Adrenal gland (tissue), 12 donors: Measurements from ENCODE around the gene EXOC6B. TPM values are rescaled to one million over a fixed set of nuclear protein-coding genes. Genes with fewer than 3 reads are reported as not detected.

ENCODE experiments used
- DNase-seq, 7 donors: peaks; one replicate each; pipeline ENCODE4 v3.0.0-alpha.2; 2019 to 2020
- H3K27ac ChIP-seq, 5 donors: fragments of 200-600 bp; sonication (generic) in 4 of 5; 1 replicate in 3 of 5; 2 replicates in 2 of 5; pipeline versions ENCODE4 v1.5.1 to v1.8.0; 2016 to 2020; ENCODE audit warnings: mild to moderate bottlenecking in 1 of 5
- H3K27me3 ChIP-seq: fragments of 200-600 bp; 2 replicates; pipeline ENCODE4 v1.8.0; 2021
- H3K36me3 ChIP-seq, 2 donors: fragments of 200-600 bp; replicated peaks in 1 of 2; 1 replicate in 1 of 2; 2 replicates in 1 of 2; pipeline versions ENCODE4 v1.5.1 to v1.8.0; 2018 to 2022
- H3K4me1 ChIP-seq, 2 donors: fragments of 200-600 bp; replicated peaks in 1 of 2; 1 replicate in 1 of 2; 2 replicates in 1 of 2; pipeline versions ENCODE4 v1.5.1 to v1.8.0; 2018 to 2021
- H3K4me3 ChIP-seq, 4 donors: fragments of 200-600 bp; sonication (generic) in 3 of 4; one replicate each; pipeline ENCODE4 v1.5.1; 2016 to 2018
- H3K9me3 ChIP-seq, 3 donors: fragments of 200-600 bp; sonication (generic) in 1 of 3; replicated peaks in 1 of 3; 1 replicate in 2 of 3; 2 replicates in 1 of 3; pipeline versions ENCODE4 v1.5.1 to v1.8.0; 2016 to 2021
- POLR2A ChIP-seq, 2 donors: fragments of 450-650 bp; IDR thresholded peaks; one replicate each; pipeline ENCODE4 v1.6.1; 2017; ENCODE audit warnings: antibody characterized with exemption in 2 of 2, mild to moderate bottlenecking in 2 of 2, moderate library complexity in 1 of 2
- WGBS, 4 donors: extraction: QIAGEN DNeasy Blood & Tissue Kit in 2 of 4; methylation state at CpG; one replicate each; pipeline versions ENCODE4 v1.1.5 to v1.1.7; 2013 to 2017; 5-methylcytosine and 5-hydroxymethylcytosine counted together
- intact Hi-C, 2 donors: fragments of 100-400 bp; cut with DNase I; formaldehyde crosslinking; loops; one replicate each; pipeline versions ENCODE4 v1.14.1 to v1.15.0; 2022 to 2023
- polyA plus RNA-seq, 3 donors: library from polyadenylated mRNA; stranded (reverse); fragments of 200-250 nt in 2 of 3; fragments of 350-450 nt in 1 of 3; fragmentation: Illumina TruSeq in 1 of 3; extraction: RNeasy Lipid Tissue Mini Kit (QIAGEN cat#74804) in 1 of 3; gene quantifications; one replicate each; pipeline ENCODE4 v1.2.3, GENCODE V29; 2013 to 2014
- total RNA-seq, 9 donors: library from RNA; depleted of rRNA in 4 of 9; stranded (reverse); fragments of >200 nt in 4 of 9; fragments of 120-200 nt in 1 of 9; fragmentation: NEBNext Ultra II Directional in 1 of 9; extraction: Animal tissue kit (Norgen Biotek cat#: 25700) in 1 of 9; gene quantifications; one replicate each; pipeline versions ENCODE4 v1.1.0 to v1.2.4, GENCODE V29; 2013 to 2023
- TF ChIP-seq, protein P1 (sequence below), 6 experiments: fragments of 450-650 bp in 4 of 6; fragments of 200-600 bp in 2 of 6; sonication (generic) in 1 of 6; IDR thresholded peaks; 1 replicate in 5 of 6; 2 replicates in 1 of 6; pipeline versions ENCODE4 v1.5.1 to v1.8.0; 2016 to 2021; ENCODE audit warnings: antibody characterized with exemption in 6 of 6, mild to moderate bottlenecking in 2 of 6, moderate library complexity in 1 of 6
- donor health status: healthy with polysubstance abuse.
- donor health status: Bipolar disorder and iron deficiency.
- donor health status: DM: yes; HTN: yes; CAD: no.
- donor health status: DM: no; HTN: no; CAD: no.
- donor health status: DM: no; HTN: no; CAD: no.
- donor health status: DM: yes; HTN: yes; CAD: no.

The EXOC6B gene
- total and polyA plus RNA-seq, 12 donors, result 6.0 to 92.6 (median 50.6) TPM

DNA sequence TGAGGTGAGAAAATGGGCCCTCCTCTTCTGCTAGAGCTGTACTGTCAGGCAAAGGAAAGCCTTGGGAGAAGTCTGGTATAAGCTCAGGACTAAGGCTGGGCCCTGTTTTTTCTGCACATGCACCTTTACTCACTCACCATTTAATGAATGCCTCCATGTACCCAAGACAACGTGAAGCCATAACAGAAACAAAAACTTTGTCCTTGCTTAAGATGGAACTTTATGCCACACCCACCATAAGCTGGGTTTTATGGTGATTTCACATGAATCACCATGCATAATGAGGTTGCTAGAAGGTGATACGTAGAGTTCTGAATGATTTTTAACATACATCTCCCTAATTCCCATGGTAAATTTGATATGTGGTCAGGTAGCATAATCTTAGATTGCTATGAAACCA lies 614.5 kb downstream of the EXOC6B start:
- Histone ChIP-seq H3K4me1 (no peaks in the 10 kb centered on the region), H3K27ac (no peak overlapping the region), H3K9me3 (no peaks in the 10 kb centered on the region), H3K27me3 (no peaks in the 10 kb centered on the region), H3K4me3 (no peak overlapping the region), H3K36me3 (no peaks in the 10 kb centered on the region)
- intact Hi-C loops, result no loop called here
- TF ChIP-seq POLR2A (IDR thresholded peaks at IDR 0.05), result no peak
- TF ChIP-seq, protein P1, sequence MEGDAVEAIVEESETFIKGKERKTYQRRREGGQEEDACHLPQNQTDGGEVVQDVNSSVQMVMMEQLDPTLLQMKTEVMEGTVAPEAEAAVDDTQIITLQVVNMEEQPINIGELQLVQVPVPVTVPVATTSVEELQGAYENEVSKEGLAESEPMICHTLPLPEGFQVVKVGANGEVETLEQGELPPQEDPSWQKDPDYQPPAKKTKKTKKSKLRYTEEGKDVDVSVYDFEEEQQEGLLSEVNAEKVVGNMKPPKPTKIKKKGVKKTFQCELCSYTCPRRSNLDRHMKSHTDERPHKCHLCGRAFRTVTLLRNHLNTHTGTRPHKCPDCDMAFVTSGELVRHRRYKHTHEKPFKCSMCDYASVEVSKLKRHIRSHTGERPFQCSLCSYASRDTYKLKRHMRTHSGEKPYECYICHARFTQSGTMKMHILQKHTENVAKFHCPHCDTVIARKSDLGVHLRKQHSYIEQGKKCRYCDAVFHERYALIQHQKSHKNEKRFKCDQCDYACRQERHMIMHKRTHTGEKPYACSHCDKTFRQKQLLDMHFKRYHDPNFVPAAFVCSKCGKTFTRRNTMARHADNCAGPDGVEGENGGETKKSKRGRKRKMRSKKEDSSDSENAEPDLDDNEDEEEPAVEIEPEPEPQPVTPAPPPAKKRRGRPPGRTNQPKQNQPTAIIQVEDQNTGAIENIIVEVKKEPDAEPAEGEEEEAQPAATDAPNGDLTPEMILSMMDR (IDR thresholded peaks at IDR 0.05), result no peak
- no peak for DNase-seq
- WGBS, 4 donors, result 86 to 96% (median 91%) methylated on average over 2 of the region's 2 CpGs

DNA sequence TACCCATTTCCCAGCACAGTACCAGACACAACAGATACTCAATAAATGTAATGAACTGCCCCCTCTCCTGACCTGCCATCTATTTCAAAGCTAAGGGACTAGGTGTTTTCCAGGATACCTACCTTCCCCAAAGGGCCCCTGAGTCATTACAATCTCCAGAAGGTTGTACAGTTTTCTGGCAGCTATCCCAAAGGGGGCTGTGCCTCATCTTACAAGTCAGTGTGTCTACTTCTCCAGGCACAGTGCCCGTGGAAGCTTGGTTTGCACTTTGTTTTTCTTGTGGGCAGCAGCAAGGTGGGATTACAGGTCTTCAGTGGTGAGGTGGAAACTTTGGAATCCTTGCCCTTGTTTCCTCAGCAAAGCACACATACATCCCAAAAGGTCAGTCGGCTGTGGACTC lies 615.4 kb downstream of the EXOC6B start:
- Histone ChIP-seq H3K4me3 (no peak overlapping the region), H3K27ac (no peak overlapping the region), H3K4me1 (peaks cover 1 to 2% of the 10 kb centered on the region in 2 donors), H3K27me3 (no peaks in the 10 kb centered on the region), H3K9me3 (no peaks in the 10 kb centered on the region), H3K36me3 (no peaks in the 10 kb centered on the region)
- DNase-seq, result no peak
- intact Hi-C loops, result no loop called here
- 73 to 93% (median 82%) methylated on average over 2 of the region's 2 CpGs for WGBS, 4 donors
- TF ChIP-seq POLR2A (IDR thresholded peaks at IDR 0.05), result no peak
- TF ChIP-seq, protein P1 (IDR thresholded peaks at IDR 0.05), result no peak

DNA sequence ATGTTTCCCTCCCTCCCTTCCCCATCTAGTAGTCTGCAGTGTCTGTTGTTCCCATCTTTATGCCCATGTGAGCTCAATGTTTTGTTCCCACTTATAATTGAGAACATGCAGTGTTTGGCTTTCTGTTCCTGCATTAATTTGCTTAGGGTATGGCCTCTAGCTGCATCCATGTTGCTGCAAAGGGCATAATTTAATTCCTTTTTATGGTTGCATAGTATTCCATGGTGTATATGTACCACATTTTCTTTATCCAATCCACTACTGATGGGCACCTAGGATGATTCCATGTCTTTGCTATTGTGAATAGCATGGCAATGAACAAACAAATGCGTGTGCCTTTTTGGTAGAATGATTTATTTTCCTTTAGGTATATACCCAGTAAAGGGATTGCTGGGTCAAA lies 617.6 kb downstream of the EXOC6B start:
- 94 to 97% (median 97%) methylated on average over 1 of the region's 1 CpG for WGBS, 4 donors
- intact Hi-C loops, result no loop called here
- TF ChIP-seq, protein P1 (IDR thresholded peaks at IDR 0.05), result no peak
- TF ChIP-seq POLR2A (IDR thresholded peaks at IDR 0.05), result no peak
- H3K27ac ChIP-seq, result no peak overlapping the region
- no peak overlapping the region for H3K4me3 ChIP-seq
- no peaks in the 10 kb centered on the region for H3K36me3 ChIP-seq
- H3K27me3 ChIP-seq, result no peaks in the 10 kb centered on the region
- peaks cover 5 to 22% of the 10 kb centered on the region in 2 donors for H3K4me1 ChIP-seq
- H3K9me3 ChIP-seq, result no peaks in the 10 kb centered on the region
- DNase-seq, result no peak

DNA sequence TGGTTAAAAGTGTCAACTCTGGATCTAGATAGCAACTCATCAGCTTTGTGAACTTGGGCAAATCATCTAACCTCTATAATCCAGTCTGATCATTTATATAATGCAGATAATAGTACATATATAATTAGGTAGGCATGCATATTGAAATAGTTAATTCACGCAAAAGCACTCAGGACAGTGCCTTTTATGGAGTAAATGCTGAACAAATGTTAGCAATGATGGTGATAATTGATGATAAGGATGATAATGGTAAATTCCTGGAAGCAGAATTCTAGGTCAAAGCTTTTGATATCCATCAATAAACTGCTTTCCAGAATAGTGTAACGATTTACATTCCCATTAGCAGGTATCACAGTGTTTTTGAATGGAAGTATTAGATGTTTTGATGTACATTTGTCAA lies 618.5 kb downstream of the EXOC6B start:
- intact Hi-C loops, result no loop called here
- Histone ChIP-seq H3K4me3 (no peak overlapping the region), H3K4me1 (peaks cover 5 to 22% of the 10 kb centered on the region in 2 donors), H3K27ac (no peak overlapping the region), H3K36me3 (no peaks in the 10 kb centered on the region), H3K27me3 (no peaks in the 10 kb centered on the region), H3K9me3 (no peaks in the 10 kb centered on the region)
- TF ChIP-seq, protein P1 (IDR thresholded peaks at IDR 0.05), result no peak
- TF ChIP-seq POLR2A (IDR thresholded peaks at IDR 0.05), result no peak
- WGBS, 4 donors, result 82 to 96% (median 90%) methylated on average over 2 of the region's 2 CpGs
- no peak for DNase-seq
